COLO668 (cell line): ENCODE results near the gene FOXO3.
A peak's percentile ranks its signal among the peaks of the same experiment; 100 is the strongest.
"Not testable (repeated sequence)": the region's sequence is repeated elsewhere in the genome, so short reads cannot be mapped to it uniquely, and the experiment has no call there.

Source experiments
- DNase-seq: peaks from one replicate; lab custom pipeline; 2025; ENCODE audit not compliant: unreplicated experiment; lab: John Stamatoyannopoulos, UW

The FOXO3 gene

GRCh38 chr6:108656836-108657235 is 96.1 kb downstream of the FOXO3 start:
- peak; percentile 16 for DNase-seq

DNA sequence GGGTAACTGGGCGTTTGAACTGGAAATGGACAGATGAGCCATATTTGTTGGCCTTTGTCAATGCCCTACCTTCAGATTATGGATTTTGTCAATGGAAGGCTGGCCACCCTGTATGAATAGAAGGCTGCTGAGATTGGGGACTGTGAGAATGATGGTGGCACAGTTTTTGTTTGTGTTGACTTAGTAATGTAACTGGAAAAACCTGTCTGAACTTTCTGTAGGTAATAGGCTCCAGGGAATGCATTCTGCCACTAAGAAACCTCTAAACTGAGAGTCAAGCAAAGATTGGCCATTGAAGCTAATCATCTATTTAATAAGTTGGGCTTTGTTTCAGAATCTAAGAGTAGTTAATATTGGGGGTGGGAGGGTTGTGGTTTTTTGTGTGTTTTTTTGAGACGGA is 97.5 kb downstream of the FOXO3 start:
- no peak for DNase-seq

DNA sequence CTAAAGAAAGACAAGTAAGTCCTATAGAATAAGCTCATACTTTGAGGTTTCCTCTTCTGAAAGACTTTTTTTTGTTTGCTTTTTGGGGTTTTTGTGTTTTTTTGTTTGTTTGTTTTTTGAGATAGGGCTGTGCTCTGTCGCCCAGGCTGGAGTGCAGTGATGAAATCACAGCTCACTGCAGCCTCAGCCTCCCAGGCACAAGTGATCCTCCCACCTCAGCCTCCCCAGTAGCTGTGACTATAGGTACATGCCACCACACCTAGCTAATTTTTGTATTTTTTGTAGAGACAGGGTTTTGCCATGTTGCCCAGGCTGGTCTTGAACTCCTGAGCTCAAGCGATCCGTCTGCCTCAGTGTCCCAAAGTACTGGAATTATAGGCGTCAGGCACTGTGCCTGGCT is 98.1 kb downstream of the FOXO3 start:
- not testable (repeated sequence) for DNase-seq

- DNase-seq, result no peak
Observed at GRCh38 chr6:108660251-108660650, 99.5 kb downstream of the FOXO3 start.

- DNase-seq, result no peak
Observed at GRCh38 chr6:108661430-108661829, 100.7 kb downstream of the FOXO3 start.

DNA sequence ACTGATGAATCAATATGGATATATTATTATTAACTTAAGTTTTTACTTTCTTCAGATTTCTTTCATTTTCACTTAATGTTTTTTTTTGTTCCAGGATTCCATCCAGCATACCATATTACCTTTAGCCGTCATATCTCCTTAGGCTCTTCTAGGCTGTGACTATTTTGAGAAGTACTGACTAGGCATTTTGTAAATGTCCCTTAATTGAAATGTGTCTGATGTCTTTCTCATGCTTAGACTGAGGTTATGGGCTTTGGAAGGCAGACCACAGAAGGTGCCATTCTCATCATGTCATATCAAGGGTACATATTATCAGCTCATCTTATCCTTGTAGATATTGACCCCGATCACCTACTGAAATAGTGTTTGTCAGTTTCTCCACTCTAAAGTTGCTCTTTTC is 101.3 kb downstream of the FOXO3 start:
- no peak for DNase-seq

DNA sequence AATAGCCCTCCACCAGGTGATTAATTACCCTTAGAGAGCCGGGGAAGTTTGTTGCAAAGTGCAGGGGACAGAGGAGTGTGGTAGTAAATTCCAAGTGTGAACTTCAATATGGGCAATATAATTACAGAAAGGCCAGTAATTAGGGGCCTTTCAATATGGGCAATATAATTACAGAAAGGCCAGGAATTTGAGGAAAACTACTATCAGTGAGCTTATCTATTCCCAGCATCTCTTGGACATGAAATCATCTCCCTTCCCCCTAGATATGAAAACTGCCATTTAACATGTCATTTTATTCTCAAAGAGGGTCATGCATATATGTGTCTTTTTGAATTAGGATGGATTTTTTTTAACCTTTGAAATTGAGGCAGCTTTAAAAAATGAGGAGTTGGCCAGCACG is 102.0 kb downstream of the FOXO3 start:
- DNase-seq, result no peak

DNA sequence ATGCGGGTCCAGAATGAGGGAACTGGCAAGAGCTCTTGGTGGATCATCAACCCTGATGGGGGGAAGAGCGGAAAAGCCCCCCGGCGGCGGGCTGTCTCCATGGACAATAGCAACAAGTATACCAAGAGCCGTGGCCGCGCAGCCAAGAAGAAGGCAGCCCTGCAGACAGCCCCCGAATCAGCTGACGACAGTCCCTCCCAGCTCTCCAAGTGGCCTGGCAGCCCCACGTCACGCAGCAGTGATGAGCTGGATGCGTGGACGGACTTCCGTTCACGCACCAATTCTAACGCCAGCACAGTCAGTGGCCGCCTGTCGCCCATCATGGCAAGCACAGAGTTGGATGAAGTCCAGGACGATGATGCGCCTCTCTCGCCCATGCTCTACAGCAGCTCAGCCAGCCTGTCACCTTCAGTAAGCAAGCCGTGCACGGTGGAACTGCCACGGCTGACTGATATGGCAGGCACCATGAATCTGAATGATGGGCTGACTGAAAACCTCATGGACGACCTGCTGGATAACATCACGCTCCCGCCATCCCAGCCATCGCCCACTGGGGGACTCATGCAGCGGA is 102.9 kb downstream of the FOXO3 start:
- DNase-seq, result not testable (repeated sequence)

- DNase-seq, result no peak
Observed at GRCh38 chr6:108665495-108666196, 104.9 kb downstream of the FOXO3 start.

- DNase-seq, result no peak
Observed at GRCh38 chr6:108666656-108667260, 106.0 kb downstream of the FOXO3 start.

GRCh38 chr6:108667993-108668392 is 107.3 kb downstream of the FOXO3 start:
- no peak for DNase-seq

DNA sequence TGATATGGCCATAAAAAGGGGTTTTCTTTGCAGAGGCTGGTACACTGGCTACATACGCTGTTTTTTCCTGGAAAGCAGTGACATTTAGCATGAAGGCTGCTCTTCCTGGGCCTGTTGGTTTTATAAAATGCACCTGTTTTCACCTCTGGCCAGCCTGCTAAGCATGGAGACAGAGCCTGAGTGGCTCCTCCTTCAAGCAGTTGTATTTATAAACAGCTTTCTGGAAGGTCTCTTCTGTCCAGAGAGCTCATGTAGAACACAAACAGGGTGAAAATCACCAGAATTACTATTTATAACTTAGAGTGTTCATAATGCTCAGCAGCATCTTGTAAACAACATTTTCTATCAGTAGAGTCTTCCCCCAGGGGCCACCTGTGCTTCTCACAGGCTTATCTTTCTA is 109.0 kb downstream of the FOXO3 start:
- DNase-seq, result no peak

DNA sequence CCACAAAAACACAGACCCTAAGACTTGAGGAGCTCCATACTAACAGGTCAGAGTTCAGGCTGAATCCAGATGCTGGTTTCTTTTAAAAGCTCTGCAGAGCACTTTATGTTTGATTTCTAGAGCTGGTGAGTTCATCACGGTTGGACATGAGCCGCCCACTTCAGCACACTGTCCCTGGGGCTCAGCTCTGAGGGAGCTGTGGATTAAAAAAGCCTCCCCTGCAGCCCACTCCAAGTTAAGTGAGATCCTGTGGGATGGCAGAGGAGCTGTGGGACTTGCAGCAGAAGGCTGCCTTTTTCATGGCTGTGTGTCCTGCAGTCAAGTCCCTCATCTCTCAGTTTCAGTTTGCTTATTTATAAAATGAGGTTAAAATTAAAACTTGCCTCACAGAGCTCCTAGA is 110.5 kb downstream of the FOXO3 start:
- DNase-seq, result no peak

GRCh38 chr6:108671790-108672189 is 111.1 kb downstream of the FOXO3 start:
- DNase-seq, result no peak

- DNase-seq, result no peak
Observed at GRCh38 chr6:108672641-108673040, 111.9 kb downstream of the FOXO3 start.

- DNase-seq, result no peak
Observed at GRCh38 chr6:108673153-108673552, 112.4 kb downstream of the FOXO3 start.

GRCh38 chr6:108673602-108674001 is 112.9 kb downstream of the FOXO3 start:
- DNase-seq, result peak; percentile 1

- DNase-seq, result no peak
Observed at GRCh38 chr6:108675226-108676200, 114.8 kb downstream of the FOXO3 start.

GRCh38 chr6:108676555-108676954 is 115.8 kb downstream of the FOXO3 start:
- no peak for DNase-seq

- no peak for DNase-seq
Observed at GRCh38 chr6:108677357-108677756, 116.6 kb downstream of the FOXO3 start.

DNA sequence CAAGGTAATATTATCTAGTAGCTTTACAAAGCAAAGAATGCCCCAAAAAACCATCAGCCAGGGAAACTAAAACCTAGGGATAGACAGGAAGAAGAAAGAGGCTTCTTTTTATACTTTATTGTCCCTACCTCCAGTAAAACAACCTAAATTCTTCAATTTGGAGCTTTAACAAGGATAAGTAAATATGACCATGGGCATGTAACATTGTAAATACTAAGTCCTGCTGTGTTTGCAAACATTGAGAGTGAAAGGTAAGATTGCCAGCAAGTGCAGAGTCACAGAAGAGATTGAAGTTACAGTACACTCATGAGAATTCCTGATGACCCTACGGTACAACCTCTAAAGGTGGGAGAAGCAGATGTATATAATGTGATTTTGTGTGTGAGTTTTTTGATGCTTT is 117.2 kb downstream of the FOXO3 start:
- DNase-seq, result no peak
